Astrocyte (in vitro differentiated cells and primary cell): ENCODE results near the gene BOD1L2.

ENCODE experiments used
- EZH2 ChIP-seq: IDR thresholded peaks from 2 replicates; pipeline ENCODE4 v1.6.1; 2012; ENCODE audit warnings: mild to moderate bottlenecking, low read length, inconsistent platforms; ENCODE audit not compliant: insufficient read depth
- TF ChIP-seq, protein P1 (sequence below): IDR thresholded peaks from 2 replicates; pipeline ENCODE4 v1.5.1; 2011; ENCODE audit warnings: low read depth, mild to moderate bottlenecking, inconsistent platforms, low read length, moderate library complexity; ENCODE audit not compliant: insufficient read depth

DNA sequence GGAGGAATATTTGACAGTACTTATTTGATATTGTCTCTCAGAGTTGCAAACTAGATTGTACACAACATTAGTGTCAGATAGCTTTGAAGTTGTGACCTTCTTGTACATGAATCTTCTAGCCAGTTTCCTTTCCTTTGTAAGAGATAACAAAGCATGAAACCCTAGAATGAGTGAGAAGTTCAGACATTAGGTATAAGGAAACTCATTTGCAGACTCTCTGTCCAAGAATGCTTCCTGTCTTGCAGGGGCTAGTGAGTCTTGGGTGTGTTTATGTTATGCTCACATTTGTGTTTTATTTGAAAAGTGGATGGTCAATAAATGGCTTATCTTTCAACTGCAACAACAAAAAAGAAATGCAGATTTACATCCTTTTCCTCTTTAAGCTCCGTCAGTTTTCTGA lies 1.4 kb downstream of the BOD1L2 start:
- TF ChIP-seq, protein P1, sequence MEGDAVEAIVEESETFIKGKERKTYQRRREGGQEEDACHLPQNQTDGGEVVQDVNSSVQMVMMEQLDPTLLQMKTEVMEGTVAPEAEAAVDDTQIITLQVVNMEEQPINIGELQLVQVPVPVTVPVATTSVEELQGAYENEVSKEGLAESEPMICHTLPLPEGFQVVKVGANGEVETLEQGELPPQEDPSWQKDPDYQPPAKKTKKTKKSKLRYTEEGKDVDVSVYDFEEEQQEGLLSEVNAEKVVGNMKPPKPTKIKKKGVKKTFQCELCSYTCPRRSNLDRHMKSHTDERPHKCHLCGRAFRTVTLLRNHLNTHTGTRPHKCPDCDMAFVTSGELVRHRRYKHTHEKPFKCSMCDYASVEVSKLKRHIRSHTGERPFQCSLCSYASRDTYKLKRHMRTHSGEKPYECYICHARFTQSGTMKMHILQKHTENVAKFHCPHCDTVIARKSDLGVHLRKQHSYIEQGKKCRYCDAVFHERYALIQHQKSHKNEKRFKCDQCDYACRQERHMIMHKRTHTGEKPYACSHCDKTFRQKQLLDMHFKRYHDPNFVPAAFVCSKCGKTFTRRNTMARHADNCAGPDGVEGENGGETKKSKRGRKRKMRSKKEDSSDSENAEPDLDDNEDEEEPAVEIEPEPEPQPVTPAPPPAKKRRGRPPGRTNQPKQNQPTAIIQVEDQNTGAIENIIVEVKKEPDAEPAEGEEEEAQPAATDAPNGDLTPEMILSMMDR = no peak
- no peak for TF ChIP-seq EZH2
